ENCODE results near the gene GAS2.

DNA sequence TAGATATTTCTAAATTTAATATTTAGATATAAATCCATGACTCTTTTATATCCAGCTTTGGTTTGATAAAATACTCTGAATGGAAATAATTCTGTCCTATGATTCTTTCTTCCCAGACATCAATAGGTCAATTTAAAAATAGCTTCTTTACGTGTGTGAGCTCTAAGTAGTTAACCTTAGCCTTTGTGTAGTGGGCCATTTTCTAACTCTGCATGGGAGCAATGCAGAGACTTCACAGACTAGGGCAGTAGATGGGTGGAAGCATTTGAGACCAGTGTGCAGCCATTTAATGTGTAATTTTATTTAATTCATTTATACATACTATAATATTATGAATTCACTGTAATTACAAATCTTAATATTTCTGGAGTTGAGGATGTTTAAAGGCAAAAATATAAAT, 23.8 kb downstream of the GAS2 start:
- no peak for TF ChIP-seq YY1 (IDR thresholded peaks at IDR 0.05; ENCODE audit: insufficient read depth, insufficient read length)
- no peak for TF ChIP-seq ZNF274 (IDR thresholded peaks at IDR 0.05; ENCODE audit: low read depth, low read length)
- no peak for TF ChIP-seq SUZ12 (IDR thresholded peaks at IDR 0.05; ENCODE audit: extremely low read depth, insufficient read depth, insufficient read length)
